HG03571 (cell line): ENCODE results near the gene PCDHA3.
"Not testable (repeated sequence)": the region's sequence is repeated elsewhere in the genome, so short reads cannot be mapped to it uniquely, and the experiment has no call there.

Experiments
- ATAC-seq: cut with Tn5 transposase; IDR thresholded peaks from one replicate; pipeline ENCODE4 v1.9.1; 2021; ENCODE audit not compliant: unreplicated experiment

Gene PCDHA3

DNA sequence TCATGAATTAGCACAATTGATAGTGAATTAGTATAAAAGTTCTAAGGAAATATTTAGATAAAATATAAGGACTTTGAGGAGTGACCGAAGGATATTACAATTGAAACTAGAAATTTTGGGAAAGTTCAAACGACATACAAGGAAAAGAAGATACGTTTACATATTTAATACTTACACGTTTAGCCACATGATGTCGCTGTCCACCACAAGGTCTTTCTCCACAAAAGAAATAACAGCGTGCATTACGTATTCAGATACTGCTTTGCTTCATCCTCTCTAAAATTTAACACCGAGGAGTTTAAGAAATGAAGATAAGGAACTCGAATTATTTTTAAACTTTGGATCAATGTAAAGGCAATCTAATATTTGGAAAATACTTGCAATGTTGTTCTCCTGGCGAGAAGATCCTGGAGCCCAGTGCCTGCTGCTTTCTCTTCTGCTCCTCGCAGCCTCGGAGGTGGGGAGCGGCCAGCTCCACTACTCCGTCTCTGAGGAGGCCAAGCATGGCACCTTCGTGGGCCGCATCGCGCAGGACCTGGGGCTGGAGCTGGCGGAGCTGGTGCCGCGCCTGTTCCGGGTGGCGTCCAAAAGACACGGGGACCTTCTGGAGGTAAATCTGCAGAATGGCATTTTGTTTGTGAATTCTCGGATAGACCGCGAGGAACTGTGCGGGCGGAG lies at the start of gene PCDHA3:
PCDHA3 (plus strand) TSS at position 242 of the 678 bp plus-strand sequence.
- no peak for ATAC-seq

- no peak for ATAC-seq
Measured at GRCh38 chr5:140753561-140753960, 47.3 kb upstream of the PCDHA3 start.

DNA sequence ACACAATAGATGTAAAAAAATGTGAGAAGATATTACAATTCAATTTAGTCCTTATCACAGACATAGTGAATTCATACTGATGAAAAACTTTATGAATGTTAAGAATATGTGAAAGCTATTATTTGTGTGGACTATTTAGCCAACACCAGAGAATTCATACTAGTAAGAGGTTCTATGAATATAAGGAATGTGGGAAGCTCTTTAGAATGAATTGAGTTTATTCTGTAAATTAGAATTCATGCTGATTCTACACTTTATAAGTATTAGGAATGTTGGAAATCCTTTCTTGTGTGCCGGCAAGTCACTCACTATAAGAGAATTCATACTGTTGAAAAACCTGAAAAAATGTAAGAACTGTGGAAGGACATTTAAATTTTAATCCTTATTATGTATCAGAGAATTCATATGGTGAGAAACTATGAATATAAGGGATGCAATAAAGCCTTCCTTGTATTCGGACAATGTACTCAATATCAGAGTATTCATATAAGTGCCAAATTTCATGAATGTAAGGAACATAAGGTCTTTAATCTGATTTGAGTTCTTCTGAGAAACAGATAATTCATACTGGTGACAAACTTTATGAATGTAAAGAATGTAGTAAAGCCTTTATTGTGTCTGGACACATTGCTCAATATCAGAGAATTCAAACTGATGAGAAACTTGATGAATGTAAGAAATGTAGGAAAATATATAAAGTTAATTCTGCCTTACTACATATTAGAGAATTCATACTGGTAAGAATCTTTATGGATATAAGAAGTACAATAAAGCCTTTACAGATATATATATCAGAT lies 36.5 kb upstream of the PCDHA3 start:
- no peak for ATAC-seq

DNA sequence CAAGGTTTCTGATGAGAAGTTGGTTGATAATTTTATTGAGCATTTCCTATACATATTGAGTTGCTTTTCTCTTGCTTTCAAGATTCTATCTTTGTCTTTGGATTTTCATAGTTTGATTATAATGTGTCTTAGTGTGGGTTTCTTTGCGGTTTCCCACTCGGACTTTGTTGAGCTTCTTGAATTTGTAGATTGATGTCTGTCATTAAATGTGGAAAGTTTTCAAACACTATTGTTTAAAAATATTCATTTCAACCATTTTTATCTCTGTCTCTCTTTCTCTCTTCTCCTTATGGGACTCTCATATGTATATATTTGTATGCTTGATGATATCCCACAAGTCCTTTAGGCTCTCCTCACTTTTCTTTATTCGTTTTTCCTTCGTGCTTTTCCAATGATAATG lies 33.4 kb upstream of the PCDHA3 start:
- ATAC-seq, result no peak

DNA sequence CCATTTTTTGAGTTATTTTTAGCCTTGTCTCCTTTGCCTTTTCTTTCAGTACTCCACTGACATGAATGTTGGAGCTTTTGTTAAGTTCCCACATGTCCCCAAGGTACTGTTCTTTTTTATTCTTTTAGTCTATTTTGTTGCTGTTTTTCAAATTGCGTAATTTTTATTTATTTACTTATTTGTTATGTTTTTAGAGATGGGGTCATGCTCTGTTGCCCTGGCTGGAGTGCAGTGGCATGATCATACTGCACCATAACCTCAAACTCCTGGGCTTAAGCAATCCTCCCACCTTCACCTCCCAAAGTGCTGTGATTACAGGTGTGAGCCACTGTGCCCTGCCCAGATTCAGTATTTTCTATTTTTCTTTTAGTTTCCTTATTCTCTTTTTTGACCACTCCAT lies 20.3 kb upstream of the PCDHA3 start:
- no peak for ATAC-seq

DNA sequence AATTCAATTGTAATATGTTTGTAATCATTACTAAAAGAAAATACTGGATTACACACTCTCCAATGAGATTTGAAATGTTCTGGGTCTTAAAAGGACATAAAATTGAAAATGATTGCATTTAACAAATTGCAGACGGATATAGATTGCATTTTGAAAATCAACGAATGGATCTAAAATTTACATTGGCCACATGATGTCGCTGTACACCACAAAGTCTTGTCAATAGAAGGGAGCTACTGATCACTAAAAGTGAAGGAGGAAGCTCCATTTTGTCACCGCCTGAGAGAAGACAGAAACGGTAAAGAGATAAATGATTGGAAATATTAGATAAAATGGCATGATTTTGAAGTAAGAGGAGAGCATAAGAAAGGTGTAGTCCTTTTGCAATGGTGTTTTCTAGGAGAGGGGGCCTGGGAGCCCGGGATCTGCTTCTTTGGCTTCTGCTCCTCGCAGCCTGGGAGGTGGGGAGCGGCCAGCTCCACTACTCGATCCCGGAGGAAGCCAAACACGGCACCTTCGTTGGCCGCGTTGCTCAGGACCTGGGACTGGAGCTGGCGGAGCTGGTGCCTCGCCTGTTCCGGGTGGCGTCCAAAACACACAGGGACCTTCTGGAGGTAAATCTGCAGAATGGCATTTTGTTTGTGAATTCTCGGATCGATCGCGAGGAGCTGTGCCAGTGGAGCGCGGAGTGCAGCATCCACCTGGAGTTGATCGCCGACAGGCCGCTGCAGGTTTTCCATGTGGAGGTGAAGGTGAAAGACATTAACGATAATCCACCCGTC lies 14.8 kb upstream of the PCDHA3 start, which contains the start of gene PCDHA1:
PCDHA1 (plus strand) TSS at position 236 of the 782 bp plus-strand sequence.
- ATAC-seq, result no peak

DNA sequence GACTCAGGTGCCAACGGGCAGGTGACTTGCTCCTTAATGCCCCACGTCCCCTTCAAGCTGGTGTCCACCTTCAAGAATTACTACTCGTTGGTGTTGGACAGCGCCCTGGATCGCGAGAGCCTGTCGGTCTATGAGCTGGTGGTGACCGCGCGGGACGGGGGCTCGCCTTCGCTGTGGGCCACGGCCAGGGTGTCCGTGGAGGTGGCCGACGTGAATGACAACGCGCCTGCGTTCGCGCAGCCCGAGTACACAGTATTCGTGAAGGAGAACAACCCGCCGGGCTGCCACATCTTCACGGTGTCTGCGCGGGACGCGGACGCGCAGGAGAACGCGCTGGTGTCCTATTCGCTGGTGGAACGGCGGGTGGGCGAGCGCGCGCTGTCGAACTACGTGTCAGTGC lies 13.4 kb upstream of the PCDHA3 start:
- ATAC-seq, result not testable (repeated sequence)

DNA sequence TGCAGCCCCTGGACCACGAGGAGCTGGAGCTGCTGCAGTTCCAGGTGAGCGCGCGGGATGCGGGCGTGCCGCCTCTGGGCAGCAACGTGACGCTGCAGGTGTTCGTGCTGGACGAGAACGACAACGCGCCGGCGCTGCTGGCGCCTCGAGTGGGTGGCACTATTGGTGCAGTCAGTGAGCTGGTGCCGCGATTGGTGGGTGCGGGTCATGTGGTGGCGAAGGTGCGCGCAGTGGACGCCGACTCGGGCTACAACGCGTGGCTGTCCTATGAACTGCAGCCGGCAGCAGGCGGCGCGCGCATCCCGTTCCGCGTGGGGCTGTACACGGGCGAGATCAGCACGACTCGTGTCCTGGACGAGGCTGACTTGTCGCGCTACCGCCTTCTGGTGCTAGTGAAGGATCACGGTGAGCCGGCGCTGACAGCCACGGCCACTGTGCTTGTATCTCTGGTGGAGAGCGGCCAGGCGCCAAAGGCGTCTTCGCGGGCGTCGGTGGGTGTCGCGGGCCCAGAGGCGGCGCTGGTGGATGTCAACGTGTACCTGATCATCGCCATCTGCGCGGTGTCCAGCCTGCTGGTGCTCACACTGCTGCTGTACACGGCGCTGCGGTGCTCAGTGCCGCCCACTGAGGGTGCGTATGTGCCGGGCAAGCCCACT lies 12.9 kb upstream of the PCDHA3 start:
- not testable (repeated sequence) for ATAC-seq

DNA sequence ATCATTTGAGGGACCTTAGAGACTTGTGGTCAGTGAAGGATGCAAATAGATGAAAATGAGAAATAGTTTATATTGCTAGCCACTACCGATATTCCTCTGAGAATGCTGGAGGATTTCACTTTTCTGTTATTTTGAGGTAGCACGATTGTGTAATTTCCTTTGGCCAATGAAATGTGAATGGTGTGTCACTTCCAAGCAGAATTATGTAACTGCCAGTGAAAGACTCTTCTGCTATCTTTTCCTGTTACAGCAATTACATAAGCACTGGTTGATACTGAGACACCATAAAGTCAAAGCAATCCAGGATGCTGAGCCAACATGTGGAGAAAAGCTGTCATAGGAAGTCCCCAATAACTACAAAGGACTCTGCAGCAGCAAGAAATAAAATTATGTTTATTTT lies 9.8 kb upstream of the PCDHA3 start:
- ATAC-seq, result no peak

DNA sequence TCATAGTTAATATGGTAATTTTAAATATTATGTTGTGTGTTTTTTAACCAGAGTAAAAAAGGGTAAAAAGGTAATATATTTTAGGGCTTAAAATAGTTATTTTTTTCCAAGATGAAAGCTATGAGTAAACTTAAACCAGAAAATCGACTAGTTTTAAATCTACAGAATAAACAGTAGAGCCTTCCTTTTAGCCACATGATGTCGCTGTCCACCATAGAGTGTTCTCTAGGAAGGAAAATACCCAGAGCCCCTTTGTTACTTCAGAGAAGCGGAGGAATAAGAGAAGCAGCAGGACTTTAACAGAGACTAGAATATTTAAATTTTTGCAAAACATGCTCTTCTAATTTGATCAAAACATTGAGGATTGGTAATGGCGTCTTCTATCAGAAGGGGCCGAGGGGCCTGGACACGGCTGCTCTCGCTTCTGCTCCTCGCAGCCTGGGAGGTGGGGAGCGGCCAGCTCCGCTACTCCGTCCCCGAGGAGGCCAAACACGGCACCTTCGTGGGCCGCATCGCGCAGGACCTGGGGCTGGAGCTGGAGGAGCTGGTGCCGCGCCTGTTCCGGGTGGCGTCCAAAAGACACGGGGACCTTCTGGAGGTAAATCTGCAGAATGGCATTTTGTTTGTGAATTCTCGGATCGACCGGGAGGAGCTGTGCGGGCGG lies 6.1 kb upstream of the PCDHA3 start, which contains the start of gene PCDHA2:
PCDHA2 (plus strand) TSS at position 258 of the 664 bp plus-strand sequence.
- no peak for ATAC-seq

GRCh38 chr5:140795259-140795641 lies 5.6 kb upstream of the PCDHA3 start:
- ATAC-seq, result no peak

- ATAC-seq, result not testable (repeated sequence)
Measured at GRCh38 chr5:140796072-140796717, 4.7 kb upstream of the PCDHA3 start.

- ATAC-seq, result no peak
Measured at GRCh38 chr5:140796718-140797095, 4.2 kb upstream of the PCDHA3 start.

DNA sequence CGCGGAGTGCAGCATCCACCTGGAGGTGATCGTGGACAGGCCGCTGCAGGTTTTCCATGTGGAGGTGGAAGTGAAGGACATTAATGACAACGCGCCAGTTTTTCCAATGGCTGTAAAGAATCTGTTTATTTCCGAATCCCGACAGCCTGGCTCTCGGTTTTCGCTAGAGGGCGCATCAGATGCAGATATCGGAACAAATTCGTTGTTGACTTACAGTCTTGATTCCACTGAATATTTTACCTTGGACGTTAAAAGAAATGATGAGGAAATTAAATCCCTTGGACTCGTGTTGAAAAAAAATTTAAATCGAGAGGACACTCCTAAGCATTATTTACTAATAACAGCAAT lies 611 bp downstream of the PCDHA3 start:
- ATAC-seq, result no peak

- ATAC-seq, result not testable (repeated sequence)
Measured at GRCh38 chr5:140802381-140802780, 1.5 kb downstream of the PCDHA3 start.

DNA sequence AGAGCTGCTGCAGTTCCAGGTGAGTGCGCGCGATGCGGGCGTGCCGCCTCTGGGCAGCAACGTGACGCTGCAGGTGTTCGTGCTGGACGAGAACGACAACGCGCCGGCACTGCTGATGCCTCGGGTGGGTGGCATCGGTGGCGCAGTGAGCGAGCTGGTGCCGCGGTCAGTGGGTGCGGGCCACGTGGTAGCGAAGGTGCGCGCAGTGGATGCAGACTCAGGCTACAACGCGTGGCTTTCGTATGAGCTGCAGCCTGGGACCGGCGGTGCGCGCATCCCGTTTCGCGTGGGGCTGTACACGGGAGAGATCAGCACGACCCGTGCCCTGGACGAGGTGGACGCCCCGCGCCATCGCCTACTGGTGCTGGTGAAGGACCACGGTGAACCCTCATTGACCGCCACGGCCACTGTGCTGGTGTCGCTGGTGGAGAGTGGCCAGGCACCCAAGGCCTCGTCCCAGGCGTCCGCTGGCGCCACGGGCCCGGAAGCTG lies 2.0 kb downstream of the PCDHA3 start:
- no peak for ATAC-seq

DNA sequence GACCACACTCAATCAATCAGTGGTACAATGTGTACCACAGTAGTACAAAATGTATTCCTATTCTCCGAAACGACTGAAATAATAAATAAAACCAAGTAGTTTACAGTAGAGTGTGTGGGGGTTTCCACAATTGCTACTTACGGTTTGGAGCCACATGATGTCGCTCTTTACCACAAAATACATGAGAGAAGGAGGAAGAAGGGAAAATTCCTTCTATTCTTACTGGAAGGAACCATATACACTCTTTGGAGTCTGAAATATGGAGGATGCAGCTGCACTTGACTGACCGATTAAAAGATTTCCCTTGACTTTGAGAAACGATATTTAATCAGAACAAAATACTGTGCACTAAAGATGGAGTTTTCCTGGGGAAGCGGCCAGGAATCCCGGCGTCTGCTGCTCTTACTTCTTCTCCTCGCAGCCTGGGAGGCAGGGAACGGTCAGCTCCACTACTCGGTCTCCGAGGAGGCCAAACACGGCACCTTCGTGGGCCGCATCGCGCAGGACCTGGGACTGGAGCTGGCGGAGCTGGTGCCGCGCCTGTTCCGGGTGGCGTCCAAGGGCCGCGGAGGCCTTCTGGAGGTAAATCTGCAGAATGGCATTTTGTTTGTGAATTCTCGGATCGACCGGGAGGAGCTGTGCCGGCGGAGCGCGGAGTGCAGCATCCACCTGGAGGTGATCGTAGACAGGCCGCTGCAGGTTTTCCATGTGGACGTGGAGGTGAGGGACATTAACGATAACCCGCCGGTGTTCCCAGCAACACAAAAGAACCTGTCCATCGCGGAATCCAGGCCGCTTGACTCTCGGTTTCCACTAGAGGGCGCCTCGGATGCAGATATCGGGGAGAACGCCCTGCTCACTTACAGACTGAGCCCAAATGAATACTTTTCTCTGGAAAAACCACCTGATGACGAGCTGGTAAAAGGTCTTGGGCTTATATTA lies 6.2 kb downstream of the PCDHA3 start, which contains the start of gene PCDHA4:
PCDHA4 (plus strand) TSS at position 235 of the 942 bp plus-strand sequence.
- ATAC-seq, result no peak

- not testable (repeated sequence) for ATAC-seq
Measured at GRCh38 chr5:140808241-140808888, 7.5 kb downstream of the PCDHA3 start.
